ENCODE measurements around the gene SLC35G4. TPM values are rescaled to one million over a fixed set of nuclear protein-coding genes. Genes with fewer than 3 reads are reported as not detected.
"Not testable (repeated sequence)": the region's sequence is repeated elsewhere in the genome, so short reads cannot be mapped to it uniquely, and the experiment has no call there.

The SLC35G4 gene
- total RNA-seq, 1 experiment from 2014 or later, result not detected

DNA sequence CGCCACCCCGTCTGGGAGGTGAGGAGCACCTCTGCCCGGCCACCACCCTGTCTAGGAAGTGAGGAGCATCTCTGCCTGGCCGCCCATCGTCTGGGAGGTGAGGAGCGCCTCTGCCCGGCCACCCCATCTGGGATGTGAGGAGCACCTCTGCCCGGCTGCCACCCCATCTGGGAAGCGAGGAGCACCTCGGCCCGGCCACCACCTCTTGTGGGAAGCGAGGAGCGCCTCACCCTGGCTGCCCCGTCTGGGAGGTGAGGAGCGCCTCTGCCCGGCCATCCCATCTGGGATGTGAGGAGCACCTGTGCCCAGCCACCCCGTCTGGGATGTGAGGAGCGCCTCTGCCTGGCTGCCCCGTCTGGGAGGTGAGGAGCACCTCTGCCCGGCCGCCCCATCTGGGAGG lies 4.6 kb downstream of the SLC35G4 start:
- DNase-seq (ENCODE audit: low spot score), result not testable (repeated sequence)

DNA sequence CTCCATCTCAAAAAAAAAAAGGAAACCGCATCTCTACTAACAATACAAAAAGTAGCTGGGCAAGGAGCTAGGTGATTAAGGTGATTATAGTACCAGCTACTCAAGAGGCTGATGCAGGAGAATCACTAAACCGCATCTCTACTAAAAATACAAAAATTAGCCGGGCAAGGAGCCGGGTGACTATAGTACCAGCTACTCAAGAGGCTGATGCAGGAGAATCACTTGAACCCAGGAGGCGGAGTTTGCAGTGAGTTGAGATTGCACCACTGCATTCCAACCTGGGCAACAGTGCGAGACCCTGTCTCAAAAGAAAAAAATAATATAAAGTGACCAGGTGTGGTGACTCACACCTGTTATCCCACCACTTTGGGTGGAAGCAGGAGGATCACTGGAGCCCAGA lies 5.6 kb downstream of the SLC35G4 start:
- DNase-seq (ENCODE audit: low spot score), result not testable (repeated sequence)

DNA sequence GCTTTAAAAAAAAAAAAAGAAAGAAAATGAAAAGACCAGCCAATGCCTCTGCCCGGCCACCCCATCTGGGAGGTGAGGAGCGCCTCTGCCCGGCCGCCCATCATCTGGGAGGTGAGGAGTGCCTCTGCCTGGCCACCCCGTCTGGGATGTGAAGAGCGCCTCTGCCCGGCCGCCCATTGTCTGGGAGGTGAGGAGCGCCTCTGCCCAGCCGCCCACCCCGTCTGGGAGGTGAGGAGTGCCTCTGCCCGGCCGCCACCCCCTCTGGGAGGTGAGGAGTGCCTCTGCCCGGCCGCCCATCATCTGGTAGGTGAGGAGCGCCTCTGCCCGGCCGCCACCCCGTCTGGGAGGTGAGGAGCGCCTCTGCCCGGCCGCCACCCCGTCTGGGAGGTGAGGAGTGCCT lies 37.9 kb downstream of the SLC35G4 start:
- not testable (repeated sequence) for DNase-seq (ENCODE audit: low spot score)

DNA sequence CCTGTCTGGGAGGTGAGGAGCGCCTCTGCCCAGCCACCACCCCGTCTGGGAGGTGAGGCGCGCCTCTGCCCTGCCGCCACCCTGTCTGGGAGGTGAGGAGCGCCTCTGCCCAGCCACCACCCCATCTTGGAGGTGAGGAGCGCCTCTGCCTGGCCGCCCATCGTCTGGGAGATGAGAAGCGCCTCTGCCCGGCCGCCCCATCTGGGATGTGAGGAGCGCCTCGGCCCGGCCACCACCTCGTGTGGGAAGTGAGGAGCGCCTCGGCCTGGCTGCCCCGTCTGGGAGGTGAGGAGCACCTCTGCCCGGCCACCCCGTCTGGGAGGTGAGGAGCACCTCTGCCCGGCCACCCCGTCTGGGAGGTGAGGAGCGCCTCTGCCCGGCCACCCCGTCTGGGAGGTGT lies 38.4 kb downstream of the SLC35G4 start:
- not testable (repeated sequence) for DNase-seq (ENCODE audit: low spot score)

DNA sequence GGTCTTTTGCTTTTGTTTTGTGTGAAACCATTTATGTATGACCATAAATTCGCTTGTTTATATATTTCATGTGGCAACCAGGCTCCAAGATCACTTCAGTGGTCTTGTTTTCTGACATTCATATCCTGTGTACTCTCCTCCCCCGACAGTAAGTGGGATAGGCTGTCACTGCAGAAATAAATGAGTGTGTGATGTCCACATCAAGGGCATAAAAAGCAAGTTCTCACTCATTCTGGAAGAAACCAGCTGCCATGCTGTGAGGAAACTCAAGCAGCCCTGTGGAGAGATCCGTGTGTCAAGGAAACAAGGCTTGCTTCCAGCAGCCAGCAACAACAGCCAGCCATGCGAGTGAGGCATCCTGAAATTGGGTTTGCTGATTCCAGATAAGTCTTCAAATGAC lies 40.4 kb downstream of the SLC35G4 start:
- no peak for DNase-seq (ENCODE audit: low spot score)

DNA sequence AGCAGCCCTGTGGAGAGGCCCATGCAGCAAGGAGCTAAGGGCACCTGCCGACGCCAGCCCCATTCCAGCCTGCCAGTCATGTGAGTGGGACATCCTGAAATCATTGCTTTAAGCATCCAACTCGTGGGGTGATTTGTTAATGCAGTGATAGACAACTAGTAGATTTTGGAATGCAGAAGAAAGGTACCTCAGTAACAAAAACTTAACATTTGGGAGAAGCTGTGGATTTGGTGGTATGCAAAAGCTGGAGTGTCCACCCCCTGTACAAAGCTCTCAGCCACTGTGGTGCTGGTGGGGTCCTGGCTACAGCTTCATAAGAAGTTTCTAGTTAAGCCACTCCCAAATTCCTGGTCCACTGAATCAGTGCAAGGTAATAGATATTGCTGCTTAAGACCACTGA lies 42.5 kb downstream of the SLC35G4 start:
- no peak for DNase-seq (ENCODE audit: low spot score)

DNA sequence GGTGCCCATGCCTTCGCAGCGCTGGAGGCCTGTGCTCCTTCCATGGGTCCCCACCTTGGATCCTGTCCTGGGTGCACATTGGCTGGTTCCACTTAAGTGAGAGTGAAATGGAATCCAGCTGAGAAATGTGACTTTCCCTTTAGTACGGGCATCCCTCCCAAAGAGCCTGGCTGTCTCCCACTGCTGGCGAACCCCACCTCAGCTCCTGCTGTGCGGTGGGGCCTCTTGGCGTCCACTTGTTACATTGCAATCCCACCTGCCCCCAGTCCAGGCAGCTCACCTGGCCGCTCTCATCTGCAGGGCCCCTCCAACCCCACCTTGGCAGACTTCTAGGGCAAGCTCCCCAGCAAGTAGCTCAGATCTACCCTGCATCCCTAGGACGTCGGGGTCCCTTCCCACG lies 44.1 kb downstream of the SLC35G4 start:
- no peak for DNase-seq (ENCODE audit: low spot score)

DNA sequence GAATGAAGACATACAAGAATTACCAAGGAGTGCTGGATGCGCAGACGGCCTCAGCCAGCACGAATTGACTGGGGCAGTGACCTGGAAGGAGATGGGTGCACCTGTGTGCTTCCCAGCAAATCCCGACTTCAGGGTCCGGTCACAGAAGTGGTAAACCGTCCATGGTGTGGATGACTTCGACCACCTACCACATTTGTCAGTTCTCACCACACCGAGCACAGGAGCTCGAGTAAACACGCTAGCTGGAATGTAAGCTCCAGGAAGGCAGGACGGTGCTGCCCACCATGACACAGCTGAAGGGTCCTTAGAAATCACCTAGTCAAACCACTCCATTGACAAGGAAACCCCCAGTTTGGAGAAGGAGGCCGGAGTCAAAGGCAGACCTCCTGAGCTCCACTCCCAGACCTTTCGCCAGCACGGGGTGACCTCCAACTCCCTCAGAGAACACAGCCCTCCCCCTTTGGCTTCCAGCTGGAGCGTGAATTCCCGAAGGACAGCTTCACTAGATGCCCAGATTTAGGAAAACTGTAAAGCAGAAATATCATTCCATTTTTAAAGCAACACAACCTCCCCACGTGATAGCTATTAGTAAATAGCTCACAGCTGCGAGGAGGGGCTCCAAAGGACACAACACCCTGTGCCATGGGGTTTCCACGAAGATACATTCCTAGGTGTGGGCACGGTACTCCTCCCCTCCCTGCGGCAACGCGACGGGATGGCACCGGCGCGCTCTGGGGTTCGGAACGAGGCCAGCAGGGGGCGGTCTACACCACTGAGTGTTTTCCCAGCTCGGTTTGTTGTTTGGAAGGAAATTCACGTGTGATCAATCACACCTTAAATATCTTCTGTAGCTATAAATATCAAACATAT lies 45.6 kb downstream of the SLC35G4 start:
- DNase-seq (ENCODE audit: low spot score), result peak; percentile 29

DNA sequence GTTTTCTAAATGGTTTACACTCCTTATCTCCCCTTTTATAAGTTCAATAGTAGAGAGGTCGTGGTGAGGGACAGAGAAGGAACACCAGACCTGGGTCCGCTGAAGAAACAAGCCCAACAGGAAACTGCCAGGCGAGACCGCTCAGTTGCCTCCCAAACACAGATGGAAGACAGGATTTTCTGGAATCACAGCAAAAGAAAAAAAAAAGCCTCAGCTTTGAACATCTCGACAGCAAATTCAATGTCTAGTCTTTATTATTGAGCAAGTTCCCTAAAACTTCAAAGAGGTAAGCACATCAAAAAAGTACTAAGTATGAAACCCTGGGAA lies 46.2 kb downstream of the SLC35G4 start:
- DNase-seq (ENCODE audit: low spot score), result no peak

DNA sequence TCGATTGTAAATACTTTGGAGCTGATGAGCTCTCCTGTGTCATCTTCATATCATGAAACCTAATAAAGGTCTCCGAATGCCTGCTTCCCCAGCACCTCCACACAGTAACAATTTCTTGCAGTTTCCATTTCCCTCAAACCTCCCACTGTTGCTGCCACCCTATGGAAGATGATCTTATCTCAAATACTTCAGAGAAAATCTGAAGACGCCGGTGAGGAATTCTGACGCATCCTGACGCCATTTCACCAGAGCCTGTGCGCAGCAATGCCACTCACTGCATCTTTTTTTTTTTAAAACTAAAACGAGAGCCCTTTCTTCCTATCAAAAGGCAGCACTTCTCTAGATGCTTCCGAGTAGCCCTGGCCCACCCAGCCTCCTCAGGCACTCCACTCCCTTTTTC lies 47.8 kb downstream of the SLC35G4 start:
- no peak for DNase-seq (ENCODE audit: low spot score)

DNA sequence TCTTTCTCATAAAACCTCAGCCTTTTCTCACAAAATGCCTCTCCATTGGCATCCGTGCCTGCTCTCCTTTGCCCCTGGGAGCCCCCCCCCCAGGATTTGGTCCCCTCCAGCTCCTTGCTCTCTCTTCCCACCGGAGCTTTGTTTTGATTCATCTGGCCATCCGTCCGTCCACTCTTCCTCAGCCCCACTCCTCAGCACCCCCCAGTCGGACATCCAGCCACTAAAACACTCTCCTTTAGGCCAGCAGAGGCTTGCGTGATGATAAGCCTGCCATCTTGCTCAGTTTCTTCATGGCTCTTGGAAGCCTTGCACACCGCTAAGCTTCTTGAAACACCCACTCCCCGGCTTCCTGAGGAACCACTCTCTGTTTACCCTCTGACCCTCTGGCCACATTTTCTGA lies 48.2 kb downstream of the SLC35G4 start:
- DNase-seq (ENCODE audit: low spot score), result no peak

DNA sequence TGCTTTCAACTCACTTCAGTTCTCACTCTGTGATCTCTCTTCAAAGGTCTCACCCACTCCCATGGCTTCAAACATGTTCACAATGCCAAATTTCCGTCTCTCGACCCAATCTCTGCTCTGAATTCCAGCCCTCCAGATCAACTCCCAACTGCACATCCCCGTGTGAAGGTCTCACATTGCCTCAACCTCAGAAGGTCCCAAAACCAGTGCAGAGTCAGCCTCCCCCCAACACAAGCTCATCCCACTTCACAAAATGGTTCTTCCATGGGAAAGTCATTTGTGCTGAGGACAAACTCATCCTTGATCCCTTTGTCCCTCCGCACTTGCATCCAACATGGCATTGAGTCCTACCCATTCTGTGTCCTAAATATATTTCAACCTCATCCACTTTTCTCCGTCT lies 48.6 kb downstream of the SLC35G4 start:
- no peak for DNase-seq (ENCODE audit: low spot score)

DNA sequence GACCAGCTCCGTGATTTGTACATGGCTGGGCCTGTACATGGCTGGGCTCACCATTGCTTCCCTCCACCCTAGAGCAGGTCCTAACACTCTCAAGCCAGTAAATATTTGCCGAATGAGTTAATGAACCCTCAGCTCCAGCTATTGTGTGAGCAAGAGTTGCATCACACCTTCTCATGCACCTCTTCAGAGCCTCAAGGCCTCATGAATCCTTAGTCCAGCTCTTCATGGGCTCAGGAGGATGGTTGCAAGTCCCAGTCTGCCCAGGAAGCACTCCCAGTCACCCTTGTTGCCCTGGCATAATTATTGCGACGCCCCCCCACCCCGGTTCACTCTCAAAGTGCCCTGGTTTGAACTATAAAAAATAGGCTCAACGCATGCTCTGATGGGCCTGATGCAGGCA lies 49.6 kb downstream of the SLC35G4 start:
- no peak for DNase-seq (ENCODE audit: low spot score)

Other genes starting within 250 kb of the SLC35G4 start
- 17.3 and 19.2 TPM in 2 replicates for gene GNAL, start 79.7 kb downstream of the SLC35G4 start, total RNA-seq (2014; rRNA removed; shearing (Covaris generic))
- gene CHMP1B, start 241.8 kb downstream of the SLC35G4 start, total RNA-seq (2014; rRNA removed; shearing (Covaris generic)), result 49.8 and 54.4 TPM in 2 replicates

Measured in H4 (cell line).